SKM-1 treated with dmso at 0.1 percent for 144 hours (cell line): Measurements from ENCODE around the gene LCN1.
"Not testable (repeated sequence)": the region's sequence is repeated elsewhere in the genome, so short reads cannot be mapped to it uniquely, and the experiment has no call there.

ENCODE experiments used
- DNase-seq: peaks from one replicate; lab custom pipeline; 2025; ENCODE audit not compliant: unreplicated experiment; lab: John Stamatoyannopoulos, UW

The LCN1 gene

GRCh38 chr9:135545646-135546176, 24.5 kb downstream of the LCN1 start, which contains the start of gene OBP2A:
Gene OBP2A, plus strand, starts transcription at chr9:135546126. Its CDS starts 55 bp downstream, at chr9:135546181.
- not testable (repeated sequence) for DNase-seq

DNA sequence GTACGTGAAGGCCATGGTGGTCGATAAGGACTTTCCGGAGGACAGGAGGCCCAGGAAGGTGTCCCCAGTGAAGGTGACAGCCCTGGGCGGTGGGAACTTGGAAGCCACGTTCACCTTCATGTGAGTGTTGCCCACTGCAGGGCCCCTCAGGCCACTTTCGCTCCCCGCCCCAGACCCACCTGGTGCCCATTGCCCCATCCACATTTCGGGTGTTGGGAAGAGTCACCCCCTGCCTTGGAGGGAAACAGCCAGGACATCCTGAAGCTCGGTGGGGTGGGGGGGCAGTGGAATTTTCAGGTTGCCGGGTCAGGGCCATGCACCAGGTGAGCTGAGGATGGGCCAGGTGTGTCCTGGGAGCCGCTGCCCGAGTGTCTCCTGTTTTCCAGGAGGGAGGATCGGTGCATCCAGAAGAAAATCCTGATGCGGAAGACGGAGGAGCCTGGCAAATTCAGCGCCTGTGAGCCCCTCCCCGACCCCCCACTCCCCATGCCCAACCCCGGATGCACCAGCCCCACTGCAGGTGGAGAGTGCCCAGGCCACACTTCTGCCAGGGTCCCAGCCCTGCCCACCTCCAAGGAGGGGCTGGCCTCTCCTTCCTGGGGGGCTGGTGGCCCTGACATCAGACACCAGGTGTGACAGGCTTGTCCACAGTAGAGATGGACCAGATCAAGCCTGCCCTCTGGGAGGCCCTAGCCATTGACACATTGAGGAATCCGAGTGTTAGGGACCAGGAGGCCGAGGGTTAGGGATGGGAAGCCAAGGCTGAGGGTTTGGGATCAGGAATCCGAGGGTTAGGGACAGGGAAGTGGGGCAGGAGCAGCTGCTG, 25.8 kb downstream of the LCN1 start:
- DNase-seq = not testable (repeated sequence)

DNA sequence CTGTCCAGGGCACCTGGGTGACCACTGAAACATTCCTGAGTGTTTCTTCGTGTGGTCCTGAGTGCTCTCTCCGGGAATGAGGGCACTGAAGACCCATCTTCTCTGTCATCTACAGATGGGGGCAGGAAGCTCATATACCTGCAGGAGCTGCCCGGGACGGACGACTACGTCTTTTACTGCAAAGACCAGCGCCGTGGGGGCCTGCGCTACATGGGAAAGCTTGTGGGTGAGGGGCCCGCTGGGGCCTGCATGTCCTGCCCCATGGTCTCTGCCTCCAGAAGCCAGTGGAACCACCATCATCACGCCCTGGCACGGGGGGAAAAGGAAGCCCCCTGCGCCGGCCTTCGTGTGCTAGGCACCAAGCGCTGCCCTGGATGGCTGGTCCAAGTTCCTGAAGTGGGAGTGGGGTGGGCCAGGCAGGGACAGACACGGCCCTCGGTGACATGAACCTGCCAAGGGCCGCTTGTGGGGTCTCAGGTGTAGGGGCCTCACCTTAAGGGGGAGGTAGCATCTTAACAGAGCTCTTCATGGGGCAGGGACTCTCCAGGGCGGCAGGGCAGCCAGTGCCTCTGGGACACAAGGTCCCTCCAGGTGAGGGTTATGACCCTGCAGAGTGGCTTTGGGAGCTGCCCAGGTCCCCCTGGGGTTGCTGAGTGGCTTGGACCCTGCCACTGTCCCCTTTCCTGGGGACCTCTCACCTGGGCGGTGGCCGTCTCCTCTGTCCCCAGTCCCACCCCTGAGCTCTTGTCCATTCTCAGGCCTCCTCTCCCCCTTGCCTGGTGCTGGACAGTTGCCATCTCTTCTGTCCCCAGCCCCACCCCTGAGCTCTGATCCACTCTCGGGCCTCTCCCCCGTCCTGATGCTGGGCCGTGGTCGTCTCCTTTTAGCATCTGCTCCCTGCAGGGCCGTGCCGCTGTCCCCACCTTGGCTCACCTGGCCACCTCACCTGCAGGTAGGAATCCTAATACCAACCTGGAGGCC, 26.8 kb downstream of the LCN1 start:
- no peak for DNase-seq

- not testable (repeated sequence) for DNase-seq
Measured at GRCh38 chr9:135549478-135550343, 28.5 kb downstream of the LCN1 start.

GRCh38 chr9:135550344-135550918, 29.2 kb downstream of the LCN1 start:
- no peak for DNase-seq

GRCh38 chr9:135551031-135551430, 29.8 kb downstream of the LCN1 start:
- no peak for DNase-seq

DNA sequence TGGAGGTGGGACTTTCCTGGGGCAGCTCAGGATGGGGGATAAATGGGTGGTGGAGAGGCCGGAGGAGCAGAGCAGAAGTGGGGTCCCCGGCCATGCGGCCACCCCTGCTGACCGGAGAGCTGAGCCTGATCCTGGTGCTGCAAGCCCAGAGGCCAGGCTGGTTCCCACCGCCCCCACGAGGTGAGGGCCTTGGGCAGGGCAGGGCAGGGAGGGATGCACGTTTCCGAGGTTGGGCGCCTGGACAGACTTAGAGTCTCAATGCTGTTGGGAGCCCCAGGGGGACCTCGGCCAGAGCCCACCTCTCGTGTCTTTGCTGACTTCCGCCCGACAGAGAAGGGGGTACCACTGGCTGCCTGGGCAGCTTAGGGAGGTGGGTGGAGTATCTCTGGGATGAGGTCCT, 30.2 kb downstream of the LCN1 start:
- no peak for DNase-seq

DNA sequence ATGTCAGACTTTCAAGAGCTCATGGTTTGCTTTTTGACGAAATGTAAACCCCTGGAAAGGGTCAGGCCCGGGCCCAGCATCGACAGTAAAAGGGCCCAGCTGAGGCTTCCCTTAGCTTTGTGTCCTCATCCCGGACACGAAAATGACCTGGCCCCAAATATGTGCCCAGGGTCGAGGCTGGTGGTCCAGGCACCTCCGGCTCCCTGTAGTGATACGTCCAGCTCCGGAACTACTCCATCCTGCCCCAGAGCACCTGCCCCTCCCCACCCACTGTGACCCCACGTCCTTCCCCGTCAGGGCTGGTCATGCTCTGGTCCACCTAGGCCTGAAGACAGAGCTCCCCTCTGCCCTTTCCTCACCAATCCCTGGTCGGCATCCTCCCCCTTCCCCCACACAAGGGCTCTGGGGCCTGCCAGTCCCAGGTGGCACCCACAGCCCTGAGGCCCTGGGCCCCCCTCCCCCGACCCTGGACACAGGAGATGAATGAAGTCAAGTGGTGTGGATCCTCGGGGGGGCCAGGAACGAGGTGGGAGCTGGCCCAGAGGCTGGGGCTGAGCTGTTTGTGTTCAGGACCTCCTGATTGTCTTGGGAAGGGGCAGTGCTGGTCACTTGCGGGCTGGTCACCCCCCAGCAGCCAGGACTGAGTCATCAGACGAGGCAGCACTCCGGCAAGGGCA, 30.9 kb downstream of the LCN1 start:
- no peak for DNase-seq

DNA sequence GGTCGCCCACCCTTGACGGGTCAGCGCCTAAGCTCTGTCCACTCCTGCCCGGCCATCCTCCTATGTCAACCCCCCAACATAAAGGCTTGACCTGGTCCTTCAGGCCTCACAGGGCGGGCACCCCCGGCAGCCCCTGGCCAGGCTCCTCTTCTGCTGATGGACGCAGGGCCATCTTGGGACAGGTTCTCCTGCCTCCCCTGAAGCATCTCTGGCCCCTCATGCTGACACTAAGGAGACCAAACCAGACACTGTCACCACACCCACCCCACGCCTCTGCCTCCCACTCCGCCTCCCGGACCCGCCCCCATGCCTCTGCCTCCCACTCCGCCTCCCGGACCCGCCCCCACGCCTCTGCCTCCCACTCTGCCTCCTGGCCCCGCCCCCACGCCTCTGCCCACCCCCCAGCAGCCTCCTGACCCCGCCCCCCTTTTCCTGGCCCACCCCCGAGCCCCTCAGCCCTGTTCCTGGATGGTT, 31.5 kb downstream of the LCN1 start:
- DNase-seq = no peak

DNA sequence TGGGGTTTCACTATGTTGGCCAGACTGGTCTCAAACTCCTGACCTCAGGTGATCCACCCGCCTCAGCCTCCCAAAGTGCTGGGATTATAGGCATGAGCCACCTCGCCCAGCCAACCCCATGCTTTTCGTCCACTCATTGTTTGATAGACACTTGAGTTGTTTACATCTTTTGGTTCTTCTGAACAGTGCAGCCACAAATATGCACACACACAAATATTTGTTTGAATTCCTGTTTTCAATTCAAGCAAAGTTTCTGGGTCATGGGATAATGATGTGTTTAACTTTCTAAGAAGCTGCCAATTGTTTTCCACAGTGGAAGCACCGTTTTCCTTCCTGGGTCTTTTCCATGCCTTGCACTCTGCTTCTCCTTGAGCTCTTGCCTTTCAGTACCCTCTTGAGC, 33.5 kb downstream of the LCN1 start:
- DNase-seq = no peak

DNA sequence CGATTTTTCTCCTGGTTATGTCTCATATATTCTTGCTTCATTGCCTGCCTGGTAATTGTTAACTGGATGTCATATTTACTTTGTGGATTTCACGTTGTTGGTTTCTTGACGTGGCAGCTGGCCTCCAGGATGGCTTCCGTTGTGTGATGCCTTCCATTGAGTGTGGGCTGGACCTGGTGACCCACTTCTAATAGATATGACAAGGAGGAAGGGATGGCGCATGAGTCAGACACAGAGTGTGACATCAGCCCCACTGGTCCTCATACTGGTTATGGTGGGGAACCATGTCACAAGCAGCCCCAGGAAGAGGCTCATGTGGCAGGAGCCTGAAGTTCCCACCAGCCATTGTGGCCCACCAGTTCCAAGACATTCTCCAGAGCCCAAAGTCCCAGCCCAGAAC, 34.0 kb downstream of the LCN1 start:
- no peak for DNase-seq

DNA sequence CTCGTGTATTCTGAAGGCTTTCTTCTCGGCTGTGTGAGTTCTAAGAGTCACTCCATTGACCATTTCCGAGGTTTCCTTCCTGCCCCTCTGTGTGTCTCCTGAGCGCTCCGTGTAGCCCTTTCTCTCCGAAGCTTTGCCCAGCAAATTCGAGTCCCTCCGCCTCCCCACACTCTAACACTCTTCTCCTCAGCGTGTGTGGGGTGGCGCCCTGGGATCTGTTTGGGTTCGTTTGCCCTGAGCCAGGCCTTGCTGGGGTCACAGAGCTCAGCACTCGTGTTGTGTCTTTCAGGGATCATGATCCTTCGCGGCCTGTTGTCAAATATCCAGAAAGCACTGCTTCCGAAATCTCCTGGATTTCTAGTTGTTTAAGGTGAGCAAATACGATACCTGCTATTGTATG, 34.7 kb downstream of the LCN1 start:
- no peak for DNase-seq

GRCh38 chr9:135559606-135560005, 38.4 kb downstream of the LCN1 start:
- no peak for DNase-seq

DNA sequence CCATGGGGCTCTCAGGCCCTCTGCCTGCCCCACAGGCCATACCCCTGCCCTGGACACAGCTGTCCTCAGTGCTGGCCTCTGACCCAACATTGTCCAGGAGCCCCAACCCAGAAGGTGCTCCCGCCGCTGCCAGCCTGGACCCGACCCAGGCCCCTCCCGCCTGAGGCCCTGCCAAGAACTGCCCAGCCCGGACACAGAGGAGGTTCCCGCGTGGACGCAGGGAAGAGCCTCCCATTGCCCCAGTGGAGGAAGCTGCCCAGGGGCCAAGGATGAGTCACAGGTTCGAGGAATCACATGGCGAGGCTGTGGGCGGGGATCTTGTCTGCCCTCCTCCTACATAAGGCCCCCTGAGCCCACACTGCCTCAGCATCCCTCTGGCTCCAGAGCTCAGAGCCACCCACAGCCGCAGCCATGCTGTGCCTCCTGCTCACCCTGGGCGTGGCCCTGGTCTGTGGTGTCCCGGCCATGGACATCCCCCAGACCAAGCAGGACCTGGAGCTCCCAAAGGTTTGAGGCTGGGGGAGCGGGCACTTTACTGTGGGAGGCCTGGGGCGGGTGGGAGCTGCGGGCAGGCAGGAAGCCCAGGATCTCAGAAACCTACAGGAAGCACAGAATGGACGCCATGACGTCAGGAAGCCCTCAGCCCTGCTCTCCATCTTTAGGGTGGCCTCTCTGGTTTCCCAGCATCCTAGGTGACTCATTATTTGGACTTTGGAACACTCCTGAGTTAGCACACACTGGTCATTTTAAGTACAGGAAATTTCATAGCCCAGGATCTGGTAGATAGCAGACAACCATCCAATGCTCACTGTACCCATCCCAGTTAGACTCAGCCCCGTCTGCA, 40.4 kb downstream of the LCN1 start, which contains the start of gene PAEP:
TSS of gene PAEP (plus strand) at position 366 of the 844 bp plus-strand sequence.
- DNase-seq = no peak

DNA sequence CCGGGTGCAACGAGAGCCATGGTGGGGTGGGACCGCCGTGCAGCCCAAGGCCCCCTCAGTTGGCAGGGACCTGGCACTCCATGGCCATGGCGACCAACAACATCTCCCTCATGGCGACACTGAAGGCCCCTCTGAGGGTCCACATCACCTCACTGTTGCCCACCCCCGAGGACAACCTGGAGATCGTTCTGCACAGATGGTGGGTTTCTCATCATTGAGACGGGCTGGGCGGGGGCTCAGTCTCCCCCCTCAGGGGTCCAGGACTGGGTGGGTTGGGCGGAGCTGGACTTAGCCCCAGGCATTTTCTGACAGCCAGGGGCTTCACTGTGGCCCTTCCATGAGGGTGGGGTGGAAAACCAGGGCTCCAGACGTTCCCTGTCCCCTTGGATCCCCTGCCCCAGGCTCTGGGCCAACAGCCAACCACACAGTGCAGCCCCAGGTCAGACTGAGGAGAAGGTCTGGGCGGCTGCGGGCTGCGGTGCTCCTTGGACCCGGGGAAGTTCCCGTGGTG, 41.0 kb downstream of the LCN1 start:
- no peak for DNase-seq

DNA sequence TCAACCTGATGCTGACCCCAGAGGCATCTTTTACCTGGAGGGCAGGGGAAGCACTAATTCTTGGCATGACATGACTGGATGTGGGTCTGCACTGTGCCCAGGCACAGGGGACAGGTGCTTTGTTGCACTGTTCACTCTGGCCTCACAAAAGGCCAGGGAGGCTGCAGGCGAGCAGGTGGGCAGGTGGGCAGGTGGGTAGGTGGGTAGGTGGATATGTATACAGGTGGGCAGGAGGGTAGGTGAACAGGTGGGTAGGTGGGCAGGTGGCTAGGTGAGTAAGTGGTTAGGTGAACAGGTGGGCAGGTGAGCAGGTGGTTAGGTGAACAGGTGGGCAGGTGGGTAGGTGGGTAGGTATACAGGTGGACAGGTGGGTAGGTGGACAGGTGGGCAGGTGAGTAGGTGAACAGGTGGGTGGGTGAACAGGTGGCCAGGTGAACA, 41.8 kb downstream of the LCN1 start:
- no peak for DNase-seq

GRCh38 chr9:135563858-135564257, 42.6 kb downstream of the LCN1 start:
- no peak for DNase-seq

DNA sequence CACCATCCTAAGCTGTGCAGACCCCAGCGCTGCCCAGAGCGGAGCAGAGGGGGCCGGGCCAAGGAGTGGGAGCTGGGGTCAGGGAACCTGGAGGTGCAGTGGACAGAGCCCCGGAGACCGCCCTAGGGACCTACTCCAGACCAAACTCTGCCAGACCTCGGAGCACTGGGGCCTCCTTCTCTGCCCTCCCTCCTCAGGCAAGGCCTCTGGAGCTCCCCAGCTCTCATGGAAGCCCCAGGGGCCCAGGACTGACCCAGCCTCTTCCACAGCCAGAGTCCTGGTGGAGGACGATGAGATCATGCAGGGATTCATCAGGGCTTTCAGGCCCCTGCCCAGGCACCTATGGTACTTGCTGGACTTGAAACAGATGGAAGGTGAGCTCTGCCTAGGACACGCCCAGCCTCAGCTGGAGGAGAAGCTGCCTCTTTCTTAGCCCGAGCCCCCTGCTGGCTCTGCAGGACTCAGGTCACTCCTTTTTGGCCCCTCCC, 43.9 kb downstream of the LCN1 start:
- no peak for DNase-seq
